Lower lobe of right lung (tissue), 2 donors: Measurements from ENCODE around the gene C3orf20. TPM values are rescaled to one million over a fixed set of nuclear protein-coding genes. Genes with fewer than 3 reads are reported as not detected.

Experiments
- ATAC-seq, 2 donors: fragments of 200-7000 bp; cut with Tn5 transposase; one replicate each; pipeline ENCODE4 v1.9.1; 2020 to 2022; ENCODE audit warnings: mild to moderate bottlenecking in 2 of 2, moderate library complexity in 2 of 2
- DNase-seq: peaks from one replicate; pipeline ENCODE4 v3.0.0-alpha.2; 2020
- H3K27ac ChIP-seq: fragments of 200-600 bp; one replicate; pipeline ENCODE4 v1.8.0; 2022
- H3K27me3 ChIP-seq: fragments of 200-600 bp; one replicate; pipeline ENCODE4 v1.8.0; 2022; ENCODE audit warnings: low read depth
- H3K36me3 ChIP-seq: fragments of 200-600 bp; one replicate; pipeline ENCODE4 v1.8.0; 2022; ENCODE audit warnings: mild to moderate bottlenecking
- H3K4me1 ChIP-seq: fragments of 200-600 bp; one replicate; pipeline ENCODE4 v1.8.0; 2022
- H3K4me3 ChIP-seq: fragments of 200-600 bp; one replicate; pipeline ENCODE4 v1.8.0; 2022; ENCODE audit warnings: mild to moderate bottlenecking
- H3K9me3 ChIP-seq: fragments of 200-600 bp; one replicate; pipeline ENCODE4 v1.8.0; 2022
- intact Hi-C: fragments of 100-400 bp; cut with DNase I; formaldehyde crosslinking; loops from one replicate; pipeline ENCODE4 v1.11.0; 2022
- total RNA-seq: library from RNA; stranded (reverse); fragmentation: NEBNext Ultra II Directional; extraction: Animal tissue kit (Norgen Biotek cat#: 25700); gene quantifications from one replicate; pipeline ENCODE4 v1.2.1, GENCODE V29; 2021
- TF ChIP-seq, protein P1 (sequence below): fragments of 200-600 bp; IDR thresholded peaks from one replicate; pipeline ENCODE4 v1.8.0; 2022; ENCODE audit warnings: antibody characterized with exemption, mild to moderate bottlenecking
- donor health status: DM: no; HTN: yes; CAD: no; lungs with severe emphysema.

The C3orf20 gene
- total RNA-seq, 1 donor from 2014 or later, result not detected

GRCh38 chr3:14785207-14786155, 110.5 kb downstream of the C3orf20 start:
- Histone ChIP-seq H3K27me3 (peaks cover 3% of the 10 kb centered on the region), H3K36me3 (no peaks in the 10 kb centered on the region), H3K9me3 (no peaks in the 10 kb centered on the region), H3K4me3 (no peak overlapping the region), H3K27ac (no peak overlapping the region), H3K4me1 (no peaks in the 10 kb centered on the region)
- ATAC-seq, result no peak
- intact Hi-C loops, result no loop called here
- no peak for DNase-seq
- TF ChIP-seq, protein P1, sequence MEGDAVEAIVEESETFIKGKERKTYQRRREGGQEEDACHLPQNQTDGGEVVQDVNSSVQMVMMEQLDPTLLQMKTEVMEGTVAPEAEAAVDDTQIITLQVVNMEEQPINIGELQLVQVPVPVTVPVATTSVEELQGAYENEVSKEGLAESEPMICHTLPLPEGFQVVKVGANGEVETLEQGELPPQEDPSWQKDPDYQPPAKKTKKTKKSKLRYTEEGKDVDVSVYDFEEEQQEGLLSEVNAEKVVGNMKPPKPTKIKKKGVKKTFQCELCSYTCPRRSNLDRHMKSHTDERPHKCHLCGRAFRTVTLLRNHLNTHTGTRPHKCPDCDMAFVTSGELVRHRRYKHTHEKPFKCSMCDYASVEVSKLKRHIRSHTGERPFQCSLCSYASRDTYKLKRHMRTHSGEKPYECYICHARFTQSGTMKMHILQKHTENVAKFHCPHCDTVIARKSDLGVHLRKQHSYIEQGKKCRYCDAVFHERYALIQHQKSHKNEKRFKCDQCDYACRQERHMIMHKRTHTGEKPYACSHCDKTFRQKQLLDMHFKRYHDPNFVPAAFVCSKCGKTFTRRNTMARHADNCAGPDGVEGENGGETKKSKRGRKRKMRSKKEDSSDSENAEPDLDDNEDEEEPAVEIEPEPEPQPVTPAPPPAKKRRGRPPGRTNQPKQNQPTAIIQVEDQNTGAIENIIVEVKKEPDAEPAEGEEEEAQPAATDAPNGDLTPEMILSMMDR, result no peak

- H3K36me3 ChIP-seq, result no peaks in the 10 kb centered on the region
- intact Hi-C loops, result no loop called here
- H3K4me3 ChIP-seq, result no peak overlapping the region
- TF ChIP-seq, protein P1, result no peak
- peaks cover 3% of the 10 kb centered on the region for H3K27me3 ChIP-seq
- no peak overlapping the region for H3K27ac ChIP-seq
- no peak for DNase-seq
- H3K9me3 ChIP-seq, result no peaks in the 10 kb centered on the region
- no peak for ATAC-seq
- peaks cover 3% of the 10 kb centered on the region for H3K4me1 ChIP-seq
These were observed 111.4 kb downstream of the C3orf20 start for GRCh38 chr3:14786369-14786768.

DNA sequence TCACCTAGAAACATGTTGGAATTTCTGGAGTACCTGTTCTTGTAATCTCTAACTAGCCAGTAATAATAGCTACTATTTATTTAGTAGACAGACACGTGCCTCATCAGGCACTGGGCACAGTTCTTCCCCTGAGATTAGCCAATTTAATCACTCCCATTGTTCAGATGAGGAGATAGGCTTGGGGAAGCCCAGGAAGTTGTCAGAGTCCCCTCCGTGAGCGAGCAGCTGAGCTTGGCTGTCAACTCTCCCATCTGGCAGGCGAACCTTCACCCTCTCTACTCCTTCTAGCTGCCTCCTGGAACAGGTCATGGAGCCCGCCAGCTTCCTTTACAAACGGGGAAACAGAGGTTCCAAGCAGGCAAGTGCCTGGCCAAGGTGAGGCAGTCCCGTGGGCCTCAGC, 112.7 kb downstream of the C3orf20 start:
- DNase-seq (no peak), ATAC-seq (no peak)
- no peak overlapping the region for H3K4me3 ChIP-seq
- intact Hi-C loops, result no loop called here
- H3K27ac ChIP-seq, result no peak overlapping the region
- TF ChIP-seq, protein P1, result no peak
- H3K27me3 ChIP-seq, result peaks cover 3% of the 10 kb centered on the region
- peaks cover 10% of the 10 kb centered on the region for H3K4me1 ChIP-seq
- no peaks in the 10 kb centered on the region for H3K36me3 ChIP-seq
- no peaks in the 10 kb centered on the region for H3K9me3 ChIP-seq

DNA sequence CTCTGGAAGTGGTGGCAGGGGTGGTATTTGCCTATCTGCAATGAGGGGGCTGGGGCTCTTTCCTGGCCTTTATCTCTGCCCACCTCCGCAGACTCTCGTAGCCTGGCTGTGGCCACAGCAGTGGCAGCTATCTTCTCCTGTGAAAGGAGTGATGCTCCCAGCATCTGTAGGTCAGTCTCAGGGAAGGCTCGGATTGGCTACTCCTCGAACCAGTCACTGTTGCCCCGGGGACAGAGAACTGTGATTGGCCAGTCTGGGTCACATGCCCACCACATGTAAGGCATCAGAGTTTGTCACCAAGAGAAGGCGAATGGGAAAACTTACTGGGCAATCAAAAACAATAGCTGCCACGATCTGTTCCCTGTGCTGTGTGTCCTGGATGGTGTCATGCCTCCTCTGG, 113.7 kb downstream of the C3orf20 start:
- DNase-seq (no peak), ATAC-seq (no peak)
- TF ChIP-seq, protein P1, result no peak
- intact Hi-C loops, result no loop called here
- Histone ChIP-seq H3K4me1 (peaks cover 20% of the 10 kb centered on the region), H3K36me3 (no peaks in the 10 kb centered on the region), H3K27ac (no peak overlapping the region), H3K4me3 (no peak overlapping the region), H3K9me3 (no peaks in the 10 kb centered on the region), H3K27me3 (peaks cover 3% of the 10 kb centered on the region)

GRCh38 chr3:14789221-14789620, 114.3 kb downstream of the C3orf20 start:
- no peak for DNase-seq
- no peaks in the 10 kb centered on the region for H3K9me3 ChIP-seq
- peaks cover 26% of the 10 kb centered on the region for H3K4me1 ChIP-seq
- intact Hi-C loops, result no loop called here
- H3K4me3 ChIP-seq, result no peak overlapping the region
- no peaks in the 10 kb centered on the region for H3K36me3 ChIP-seq
- TF ChIP-seq, protein P1, result no peak
- H3K27me3 ChIP-seq, result peaks cover 3% of the 10 kb centered on the region
- H3K27ac ChIP-seq, result no peak overlapping the region
- no peak for ATAC-seq
